HepG2 (cell line): ENCODE data around the gene PTPRCAP. TPM values are rescaled to one million over a fixed set of nuclear protein-coding genes. Genes with fewer than 3 reads are reported as not detected.

ENCODE experiments used
- AGO2 ChIP-seq: fragments of 200-400 bp; formaldehyde crosslinking; optimal IDR thresholded peaks from 2 replicates; pipeline ENCODE3; 2017; ENCODE audit warnings: mild to moderate bottlenecking, low read depth, low read length, moderate library complexity
- CREM ChIP-seq, 2 experiments: sonication (generic) in 1 of 2; formaldehyde crosslinking in 1 of 2; IDR thresholded peaks; 2 replicates each; pipeline versions ENCODE4 v1.4.0 to v1.6.1; 2016 to 2020; ENCODE audit warnings: antibody characterized with exemption in 1 of 2, mild to moderate bottlenecking in 1 of 2, missing genetic modification reagents in 1 of 2
- HCFC1 ChIP-seq: fragments of 150-350 bp; IDR thresholded peaks from 2 replicates; pipeline ENCODE4 v1.6.1; 2014; ENCODE audit warnings: low read depth, low read length
- KDM2A ChIP-seq: sonication (generic); formaldehyde crosslinking; IDR thresholded peaks from 2 replicates; pipeline ENCODE4 v1.4.0; 2020; ENCODE audit warnings: low read depth, missing genetic modification reagents, borderline replicate concordance
- SATB2 ChIP-seq: sonication (generic); formaldehyde crosslinking; IDR thresholded peaks from 2 replicates; pipeline ENCODE4 v1.5.0; 2020; ENCODE audit warnings: missing genetic modification reagents
- ZBTB21 ChIP-seq: sonication (generic); formaldehyde crosslinking; IDR thresholded peaks from 2 replicates; pipeline ENCODE4 v1.4.0; 2020; ENCODE audit warnings: missing genetic modification reagents
- ZNF776 ChIP-seq: sonication (generic); formaldehyde crosslinking; IDR thresholded peaks from 2 replicates; pipeline ENCODE4 v1.4.0; 2020; ENCODE audit warnings: mild to moderate bottlenecking, missing genetic modification reagents
- polyA plus RNA-seq, 8 experiments: library from polyadenylated mRNA; depleted of rRNA in 3 of 8; stranded (reverse) in 7 of 8; unstranded in 1 of 8; fragments of >200 nt; fragmentation: Illumina TruSeq in 4 of 8; extraction: Trizol in 4 of 8; gene quantifications; 2 replicates each; pipeline versions ENCODE4 v1.2.1 to v1.2.3, GENCODE V29; 2011 to 2016; ENCODE audit warnings: low read depth in 4 of 8, missing spikeins in 1 of 8, mixed read lengths in 1 of 8; ENCODE audit not compliant: insufficient read depth in 1 of 8
- total RNA-seq, 5 experiments: library from RNA; depleted of rRNA; stranded (reverse); fragments of >200 nt; fragmentation: Illumina TruSeq; extraction: Trizol; gene quantifications; 2 replicates each; pipeline ENCODE4 v1.2.3, GENCODE V29; 2016; ENCODE audit warnings: low read depth in 1 of 5
- TF ChIP-seq, protein P1 (sequence below): sonication (generic); formaldehyde crosslinking; IDR thresholded peaks from 2 replicates; pipeline ENCODE4 v1.9.0; 2022; ENCODE audit warnings: low read depth, missing genetic modification reagents
- TF ChIP-seq, protein P2 (sequence below): sonication (generic); formaldehyde crosslinking; IDR thresholded peaks from 2 replicates; pipeline ENCODE4 v1.5.1; 2020; ENCODE audit warnings: mild to moderate bottlenecking, missing genetic modification reagents
- TF ChIP-seq, protein P3 (sequence below): sonication (generic); formaldehyde crosslinking; IDR thresholded peaks from 2 replicates; pipeline ENCODE4 v1.4.0; 2020; ENCODE audit warnings: missing genetic modification reagents

PTPRCAP gene
- total and polyA plus RNA-seq, 2 of the 13 experiments (the other 11 are each of a cell fraction or from before 2014, with no cell fraction given), result 0.60 to 0.70 TPM

- TF ChIP-seq, protein P1, sequence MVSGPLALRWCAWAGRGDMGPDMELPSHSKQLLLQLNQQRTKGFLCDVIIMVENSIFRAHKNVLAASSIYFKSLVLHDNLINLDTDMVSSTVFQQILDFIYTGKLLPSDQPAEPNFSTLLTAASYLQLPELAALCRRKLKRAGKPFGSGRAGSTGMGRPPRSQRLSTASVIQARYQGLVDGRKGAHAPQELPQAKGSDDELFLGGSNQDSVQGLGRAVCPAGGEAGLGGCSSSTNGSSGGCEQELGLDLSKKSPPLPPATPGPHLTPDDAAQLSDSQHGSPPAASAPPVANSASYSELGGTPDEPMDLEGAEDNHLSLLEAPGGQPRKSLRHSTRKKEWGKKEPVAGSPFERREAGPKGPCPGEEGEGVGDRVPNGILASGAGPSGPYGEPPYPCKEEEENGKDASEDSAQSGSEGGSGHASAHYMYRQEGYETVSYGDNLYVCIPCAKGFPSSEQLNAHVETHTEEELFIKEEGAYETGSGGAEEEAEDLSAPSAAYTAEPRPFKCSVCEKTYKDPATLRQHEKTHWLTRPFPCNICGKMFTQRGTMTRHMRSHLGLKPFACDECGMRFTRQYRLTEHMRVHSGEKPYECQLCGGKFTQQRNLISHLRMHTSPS (CRISPR knock-in tag), result peak; percentile 3; the same call in 1 of the 2 replicates
- no peak for TF ChIP-seq ZNF776 (CRISPR knock-in tag)
- TF ChIP-seq AGO2, result peak; percentile 32
- TF ChIP-seq SATB2 (CRISPR knock-in tag), result no peak
- TF ChIP-seq HCFC1, result no peak
- TF ChIP-seq, protein P2, sequence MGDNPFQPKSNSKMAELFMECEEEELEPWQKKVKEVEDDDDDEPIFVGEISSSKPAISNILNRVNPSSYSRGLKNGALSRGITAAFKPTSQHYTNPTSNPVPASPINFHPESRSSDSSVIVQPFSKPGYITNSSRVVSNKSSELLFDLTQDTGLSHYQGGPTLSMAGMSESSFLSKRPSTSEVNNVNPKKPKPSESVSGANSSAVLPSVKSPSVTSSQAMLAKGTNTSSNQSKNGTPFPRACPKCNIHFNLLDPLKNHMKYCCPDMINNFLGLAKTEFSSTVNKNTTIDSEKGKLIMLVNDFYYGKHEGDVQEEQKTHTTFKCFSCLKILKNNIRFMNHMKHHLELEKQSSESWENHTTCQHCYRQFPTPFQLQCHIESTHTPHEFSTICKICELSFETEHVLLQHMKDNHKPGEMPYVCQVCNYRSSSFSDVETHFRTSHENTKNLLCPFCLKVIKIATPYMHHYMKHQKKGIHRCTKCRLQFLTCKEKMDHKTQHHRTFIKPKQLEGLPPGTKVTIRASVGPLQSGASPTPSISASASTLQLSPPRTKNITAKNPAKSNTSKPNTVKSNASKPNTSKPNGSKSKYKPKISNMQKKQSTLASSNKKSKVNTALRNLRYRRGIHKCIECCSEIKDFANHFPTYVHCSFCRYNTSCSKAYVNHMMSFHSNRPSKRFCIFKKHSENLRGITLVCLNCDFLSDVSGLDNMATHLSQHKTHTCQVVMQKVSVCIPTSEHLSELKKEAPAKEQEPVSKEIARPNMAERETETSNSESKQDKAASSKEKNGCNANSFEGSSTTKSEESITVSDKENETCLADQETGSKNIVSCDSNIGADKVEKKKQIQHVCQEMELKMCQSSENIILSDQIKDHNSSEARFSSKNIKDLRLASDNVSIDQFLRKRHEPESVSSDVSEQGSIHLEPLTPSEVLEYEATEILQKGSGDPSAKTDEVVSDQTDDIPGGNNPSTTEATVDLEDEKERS (CRISPR knock-in tag), result no peak
- TF ChIP-seq ZBTB21 (CRISPR knock-in tag), result no peak
- TF ChIP-seq KDM2A (CRISPR knock-in tag), result peak; percentile 37; the same call in 1 of the 2 replicates
- no peak for TF ChIP-seq CREM (IDR thresholded peaks at IDR 0.05)
- TF ChIP-seq CREM (CRISPR knock-in tag; IDR thresholded peaks at IDR 0.05), result no peak
- TF ChIP-seq, protein P3, sequence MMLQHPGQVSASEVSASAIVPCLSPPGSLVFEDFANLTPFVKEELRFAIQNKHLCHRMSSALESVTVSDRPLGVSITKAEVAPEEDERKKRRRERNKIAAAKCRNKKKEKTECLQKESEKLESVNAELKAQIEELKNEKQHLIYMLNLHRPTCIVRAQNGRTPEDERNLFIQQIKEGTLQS (CRISPR knock-in tag), result no peak
Observed at GRCh38 chr11:67405196-67405567, 32.3 kb downstream of the PTPRCAP start (continued).
